ENCODE data around the gene PCDHB7. TPM values are rescaled to one million over a fixed set of nuclear protein-coding genes. Genes with fewer than 3 reads are reported as not detected.
"Not testable (repeated sequence)": the region's sequence is repeated elsewhere in the genome, so short reads cannot be mapped to it uniquely, and the experiment has no call there.

PCDHB7 gene
- total and polyA plus RNA-seq, 9 donors, result 2.1 to 3.2 (median 2.8) TPM

DNA sequence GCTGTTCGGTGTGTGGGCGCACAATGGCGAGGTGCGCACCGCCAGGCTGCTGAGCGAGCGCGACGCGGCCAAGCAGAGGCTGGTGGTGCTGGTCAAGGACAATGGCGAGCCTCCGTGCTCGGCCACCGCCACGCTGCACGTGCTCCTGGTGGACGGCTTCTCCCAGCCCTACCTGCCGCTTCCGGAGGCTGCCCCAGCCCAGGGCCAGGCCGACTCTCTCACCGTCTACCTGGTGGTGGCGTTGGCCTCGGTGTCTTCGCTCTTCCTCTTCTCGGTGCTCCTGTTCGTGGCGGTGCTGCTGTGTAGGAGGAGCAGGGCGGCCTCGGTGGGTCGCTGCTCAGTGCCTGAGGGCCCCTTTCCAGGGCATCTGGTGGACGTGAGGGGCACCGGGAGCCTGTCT, 7.4 kb downstream of the PCDHB7 start:
- H3K4me1 ChIP-seq (ENCODE audit: control insufficient read depth, insufficient read depth, low read length); H3K27ac ChIP-seq (ENCODE audit: low read length); DNase-seq; H3K4me3 ChIP-seq (ENCODE audit: low read length); H3K36me3 ChIP-seq (ENCODE audit: control insufficient read depth, insufficient read depth, low read length): not testable (repeated sequence)
- 28% methylated on average over 18 of the region's 32 CpGs for WGBS (ENCODE audit: insufficient coverage)
- peaks cover 13% of the 10 kb centered on the region for H3K27me3 ChIP-seq (ENCODE audit: control insufficient read depth, insufficient read depth, low read length)
- peaks cover 21% of the 10 kb centered on the region for H3K9me3 ChIP-seq (replicated peaks; ENCODE audit: control insufficient read depth, low read depth, low read length)

DNA sequence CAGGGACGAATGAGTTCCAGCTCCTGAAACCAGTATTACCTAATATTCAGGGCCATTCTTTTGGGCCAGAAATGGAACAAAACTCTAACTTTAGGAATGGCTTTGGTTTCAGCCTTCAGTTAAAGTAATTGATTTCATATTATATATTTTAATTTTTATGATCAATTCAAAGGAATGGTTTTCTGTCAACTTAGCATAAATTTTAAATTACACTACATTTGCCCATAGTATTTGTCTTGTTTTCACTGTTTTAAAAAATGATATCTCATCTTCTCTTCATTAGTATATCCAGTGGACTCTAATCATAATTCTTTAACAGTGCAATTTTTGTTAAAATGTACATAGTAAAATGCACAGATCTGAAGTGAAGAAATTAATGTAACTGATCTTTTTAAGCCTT, 7.9 kb downstream of the PCDHB7 start:
- peaks cover 13% of the 10 kb centered on the region for H3K27me3 ChIP-seq (ENCODE audit: control insufficient read depth, insufficient read depth, low read length)
- peaks cover 21% of the 10 kb centered on the region for H3K9me3 ChIP-seq (replicated peaks; ENCODE audit: control insufficient read depth, low read depth, low read length)
- no CpG with 5 or more reads among the region's 1 CpG for WGBS (ENCODE audit: insufficient coverage)

GRCh38 chr5:141182248-141182647, 9.8 kb downstream of the PCDHB7 start, which contains the start of gene PCDHB16:
Gene PCDHB16, plus strand, starts transcription at chr5:141182387. Its CDS starts 173 bp downstream, at chr5:141182560.
- Histone ChIP-seq H3K36me3 (ENCODE audit: control insufficient read depth, insufficient read depth, low read length) (no peaks in the 10 kb centered on the region), H3K27me3 (ENCODE audit: control insufficient read depth, insufficient read depth, low read length) (peaks cover 13% of the 10 kb centered on the region), H3K4me1 (ENCODE audit: control insufficient read depth, insufficient read depth, low read length) (no peaks in the 10 kb centered on the region), H3K9me3 (replicated peaks; ENCODE audit: control insufficient read depth, low read depth, low read length) (peaks cover 27% of the 10 kb centered on the region), H3K4me3 (ENCODE audit: low read length) (peak within 1 kb of the TSS; percentile 28), H3K27ac (ENCODE audit: low read length) (no peak within 1 kb of the TSS)
- WGBS (ENCODE audit: insufficient coverage), result 8% methylated on average over 13 of the region's 13 CpGs
- peak; percentile 55 for DNase-seq

More for the DNA sequence above, 7.9 kb downstream of the PCDHB7 start:
- Histone ChIP-seq H3K36me3 (ENCODE audit: control insufficient read depth, insufficient read depth, low read length) (no peaks in the 10 kb centered on the region), H3K4me3 (ENCODE audit: low read length) (no peak overlapping the region), H3K4me1 (ENCODE audit: control insufficient read depth, insufficient read depth, low read length) (no peaks in the 10 kb centered on the region), H3K27ac (ENCODE audit: low read length) (no peak overlapping the region)
- DNase-seq, result no peak

- H3K4me3 ChIP-seq (ENCODE audit: low read length); H3K4me1 ChIP-seq (ENCODE audit: control insufficient read depth, insufficient read depth, low read length); H3K27ac ChIP-seq (ENCODE audit: low read length); DNase-seq; H3K36me3 ChIP-seq (ENCODE audit: control insufficient read depth, insufficient read depth, low read length): not testable (repeated sequence)
- 33% methylated on average over 16 of the region's 69 CpGs for WGBS (ENCODE audit: insufficient coverage)
- peaks cover 15% of the 10 kb centered on the region for H3K27me3 ChIP-seq (ENCODE audit: control insufficient read depth, insufficient read depth, low read length)
- peaks cover 26% of the 10 kb centered on the region for H3K9me3 ChIP-seq (replicated peaks; ENCODE audit: control insufficient read depth, low read depth, low read length)
These were observed 11.8 kb downstream of the PCDHB7 start for GRCh38 chr5:141184117-141184855.

DNA sequence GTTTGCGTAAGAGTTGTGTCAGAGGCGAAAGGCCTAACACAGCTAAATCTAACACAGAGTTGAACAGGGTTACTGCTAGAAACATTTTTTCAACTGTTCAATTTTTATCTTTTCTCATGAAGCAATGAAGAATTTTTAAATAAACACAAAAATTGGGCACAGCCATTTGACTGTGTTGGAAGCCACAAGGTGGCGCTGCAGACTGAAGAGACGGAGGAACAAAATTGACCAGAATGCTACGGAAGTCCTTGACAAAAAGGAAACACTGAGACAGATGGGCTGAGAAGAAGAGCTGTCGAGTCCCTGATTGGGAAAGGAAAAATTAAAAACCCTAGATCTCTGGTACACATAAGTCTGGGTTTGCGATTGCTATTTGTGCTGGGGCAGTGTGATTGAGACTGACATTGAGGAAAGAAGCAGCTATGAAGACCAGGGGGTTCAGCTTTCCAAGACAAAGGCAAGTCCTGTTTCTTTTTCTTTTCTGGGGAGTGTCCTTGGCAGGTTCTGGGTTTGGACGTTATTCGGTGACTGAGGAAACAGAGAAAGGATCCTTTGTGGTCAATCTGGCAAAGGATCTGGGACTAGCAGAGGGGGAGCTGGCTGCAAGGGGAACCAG, 14.6 kb downstream of the PCDHB7 start, which contains the start of gene PCDHB9:
Gene PCDHB9, plus strand, starts transcription at position 265 of the 616 bp plus-strand sequence. Its CDS starts 158 bp downstream, at position 423.
- Histone ChIP-seq H3K27me3 (ENCODE audit: control insufficient read depth, insufficient read depth, low read length) (peaks cover 14% of the 10 kb centered on the region), H3K9me3 (replicated peaks; ENCODE audit: control insufficient read depth, low read depth, low read length) (peaks cover 26% of the 10 kb centered on the region)
- WGBS (ENCODE audit: insufficient coverage), result 7% methylated on average over 2 of the region's 9 CpGs

GRCh38 chr5:141188682-141189081, 16.2 kb downstream of the PCDHB7 start:
- H3K36me3 ChIP-seq (ENCODE audit: control insufficient read depth, insufficient read depth, low read length); H3K4me1 ChIP-seq (ENCODE audit: control insufficient read depth, insufficient read depth, low read length); H3K27me3 ChIP-seq (ENCODE audit: control insufficient read depth, insufficient read depth, low read length); DNase-seq; H3K27ac ChIP-seq (ENCODE audit: low read length); H3K4me3 ChIP-seq (ENCODE audit: low read length): not testable (repeated sequence)
- peaks cover 24% of the 10 kb centered on the region for H3K9me3 ChIP-seq (replicated peaks; ENCODE audit: control insufficient read depth, low read depth, low read length)
- WGBS (ENCODE audit: insufficient coverage), result 30% methylated on average over 10 of the region's 37 CpGs

More for the DNA sequence above, 14.6 kb downstream of the PCDHB7 start, which contains the start of gene PCDHB9:
- Histone ChIP-seq H3K36me3 (ENCODE audit: control insufficient read depth, insufficient read depth, low read length) (no peaks in the 10 kb centered on the region), H3K27ac (ENCODE audit: low read length) (no peak within 1 kb of the TSS), H3K4me3 (ENCODE audit: low read length) (no peak within 1 kb of the TSS), H3K4me1 (ENCODE audit: control insufficient read depth, insufficient read depth, low read length) (no peaks in the 10 kb centered on the region)
- peak; percentile 22 for DNase-seq

DNA sequence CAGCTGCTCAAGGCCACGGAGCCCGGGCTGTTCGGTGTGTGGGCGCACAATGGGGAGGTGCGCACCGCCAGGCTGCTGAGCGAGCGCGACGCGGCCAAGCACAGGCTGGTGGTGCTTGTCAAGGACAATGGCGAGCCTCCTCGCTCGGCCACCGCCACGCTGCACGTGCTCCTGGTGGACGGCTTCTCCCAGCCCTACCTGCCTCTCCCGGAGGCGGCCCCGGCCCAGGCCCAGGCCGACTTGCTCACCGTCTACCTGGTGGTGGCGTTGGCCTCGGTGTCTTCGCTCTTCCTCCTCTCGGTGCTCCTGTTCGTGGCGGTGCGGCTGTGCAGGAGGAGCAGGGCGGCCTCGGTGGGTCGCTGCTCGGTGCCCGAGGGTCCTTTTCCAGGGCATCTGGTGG, 16.7 kb downstream of the PCDHB7 start:
- no CpG with 5 or more reads among the region's 35 CpGs for WGBS (ENCODE audit: insufficient coverage)
- not testable (repeated sequence) for H3K27me3 ChIP-seq (ENCODE audit: control insufficient read depth, insufficient read depth, low read length); H3K27ac ChIP-seq (ENCODE audit: low read length); H3K36me3 ChIP-seq (ENCODE audit: control insufficient read depth, insufficient read depth, low read length); H3K4me1 ChIP-seq (ENCODE audit: control insufficient read depth, insufficient read depth, low read length); H3K4me3 ChIP-seq (ENCODE audit: low read length); DNase-seq
- H3K9me3 ChIP-seq (replicated peaks; ENCODE audit: control insufficient read depth, low read depth, low read length), result peaks cover 24% of the 10 kb centered on the region

- H3K36me3 ChIP-seq (ENCODE audit: control insufficient read depth, insufficient read depth, low read length), result no peaks in the 10 kb centered on the region
- no peak within 1 kb of the TSS for H3K4me3 ChIP-seq (ENCODE audit: low read length)
- H3K27ac ChIP-seq (ENCODE audit: low read length), result no peak within 1 kb of the TSS
- H3K27me3 ChIP-seq (ENCODE audit: control insufficient read depth, insufficient read depth, low read length), result peaks cover 7% of the 10 kb centered on the region
- H3K4me1 ChIP-seq (ENCODE audit: control insufficient read depth, insufficient read depth, low read length), result no peaks in the 10 kb centered on the region
- 7% methylated on average over 6 of the region's 10 CpGs for WGBS (ENCODE audit: insufficient coverage)
- DNase-seq, result peak; percentile 11
- peaks cover 19% of the 10 kb centered on the region for H3K9me3 ChIP-seq (replicated peaks; ENCODE audit: control insufficient read depth, low read depth, low read length)
These were observed 19.8 kb downstream of the PCDHB7 start, which contains the start of gene PCDHB10 for GRCh38 chr5:141192110-141192725. Gene PCDHB10, plus strand, starts transcription at chr5:141192353. Its CDS starts 200 bp downstream, at chr5:141192553.

DNA sequence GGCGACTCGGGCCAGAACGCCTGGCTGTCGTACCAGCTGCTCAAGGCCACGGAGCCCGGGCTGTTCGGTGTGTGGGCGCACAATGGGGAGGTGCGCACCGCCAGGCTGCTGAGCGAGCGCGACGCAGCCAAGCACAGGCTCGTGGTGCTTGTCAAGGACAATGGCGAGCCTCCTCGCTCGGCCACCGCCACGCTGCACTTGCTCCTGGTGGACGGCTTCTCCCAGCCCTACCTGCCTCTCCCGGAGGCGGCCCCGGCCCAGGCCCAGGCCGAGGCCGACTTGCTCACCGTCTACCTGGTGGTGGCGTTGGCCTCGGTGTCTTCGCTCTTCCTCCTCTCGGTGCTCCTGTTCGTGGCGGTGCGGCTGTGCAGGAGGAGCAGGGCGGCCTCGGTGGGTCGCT, 21.9 kb downstream of the PCDHB7 start:
- not testable (repeated sequence) for H3K4me1 ChIP-seq (ENCODE audit: control insufficient read depth, insufficient read depth, low read length); H3K27me3 ChIP-seq (ENCODE audit: control insufficient read depth, insufficient read depth, low read length); H3K27ac ChIP-seq (ENCODE audit: low read length); DNase-seq; H3K4me3 ChIP-seq (ENCODE audit: low read length); H3K36me3 ChIP-seq (ENCODE audit: control insufficient read depth, insufficient read depth, low read length)
- whole genome bisulfite sequencing (ENCODE audit: insufficient coverage), result 38% methylated on average over 3 of the region's 37 CpGs
- peaks cover 19% of the 10 kb centered on the region for H3K9me3 ChIP-seq (replicated peaks; ENCODE audit: control insufficient read depth, low read depth, low read length)

DNA sequence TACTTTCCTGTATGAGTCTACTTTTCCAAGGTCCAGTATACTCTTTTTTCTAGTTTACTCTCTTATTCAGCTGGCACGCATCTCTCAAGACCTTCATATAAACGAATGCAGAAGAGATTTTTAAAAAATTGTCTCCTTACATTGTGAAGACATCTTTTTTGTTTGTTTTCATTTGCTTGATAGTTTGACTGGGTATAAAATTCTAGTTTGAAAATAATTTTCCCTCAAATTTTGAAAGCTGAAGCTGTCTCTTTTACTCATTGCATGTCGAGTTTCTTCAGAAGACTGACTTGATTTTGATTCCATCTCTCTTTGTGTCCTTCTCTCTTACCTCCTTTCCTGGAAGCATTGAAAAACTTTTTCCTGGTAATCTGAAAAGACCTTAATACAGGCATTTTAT, 23.9 kb downstream of the PCDHB7 start:
- 0% methylated on average over 1 of the region's 3 CpGs for WGBS (ENCODE audit: insufficient coverage)
- DNase-seq, result no peak
- Histone ChIP-seq H3K36me3 (ENCODE audit: control insufficient read depth, insufficient read depth, low read length) (no peaks in the 10 kb centered on the region), H3K4me3 (ENCODE audit: low read length) (no peak overlapping the region), H3K27me3 (ENCODE audit: control insufficient read depth, insufficient read depth, low read length) (peaks cover 2% of the 10 kb centered on the region), H3K4me1 (ENCODE audit: control insufficient read depth, insufficient read depth, low read length) (no peaks in the 10 kb centered on the region), H3K9me3 (replicated peaks; ENCODE audit: control insufficient read depth, low read depth, low read length) (peaks cover 30% of the 10 kb centered on the region), H3K27ac (ENCODE audit: low read length) (no peak overlapping the region)
